AG08395 (cell line): ENCODE results near the gene LIPG.

Experiments used
- DNase-seq: peaks from one replicate; pipeline ENCODE4 v3.0.0; 2012; ENCODE audit warnings: mixed read lengths, low spot score

LIPG gene

DNA sequence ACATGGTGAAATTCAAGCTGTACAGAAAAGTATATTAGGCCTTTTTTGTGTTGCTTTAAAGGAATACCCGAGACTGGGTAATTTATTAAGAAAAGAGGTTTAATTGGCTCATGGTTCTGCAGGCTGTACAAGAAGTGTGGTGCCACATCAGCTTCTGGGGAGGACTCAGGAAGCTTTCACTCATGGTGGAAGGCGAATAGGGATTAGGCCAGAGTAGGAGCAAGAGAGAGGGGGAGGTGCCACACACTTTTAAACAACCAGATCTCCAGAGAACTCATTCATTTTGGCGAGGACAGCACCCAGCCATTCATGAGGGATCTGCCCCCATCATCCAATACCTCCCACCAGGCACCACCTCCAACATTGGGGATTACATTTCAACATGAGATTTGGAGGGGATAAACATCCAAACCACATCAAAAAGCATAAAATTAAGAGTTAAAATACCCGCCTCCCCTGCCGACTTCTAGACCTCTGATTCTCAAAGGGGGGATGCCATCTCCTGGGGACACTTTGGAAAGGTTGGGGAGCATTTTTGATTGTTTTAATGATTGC, 15.1 kb upstream of the LIPG start:
- no peak for DNase-seq

DNA sequence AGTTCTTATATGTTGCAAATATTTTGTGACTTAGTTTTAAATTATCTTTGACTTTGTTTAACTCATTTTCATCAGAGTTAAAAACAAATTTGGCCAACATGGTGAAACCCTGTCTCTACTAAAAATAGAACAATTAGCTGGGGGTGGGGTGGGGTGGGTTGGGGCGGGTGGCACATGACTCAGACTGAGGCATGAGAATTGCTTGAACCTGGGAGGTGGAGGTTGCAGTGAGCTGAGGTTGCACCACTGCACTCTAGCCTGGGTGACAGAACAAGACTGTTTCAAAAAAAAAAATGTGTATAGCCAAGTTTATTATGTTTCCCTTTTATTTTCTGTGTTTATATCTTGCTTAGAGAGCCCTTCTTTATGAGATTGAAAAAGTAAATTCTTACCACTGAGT, 14.2 kb upstream of the LIPG start:
- DNase-seq, result no peak

DNA sequence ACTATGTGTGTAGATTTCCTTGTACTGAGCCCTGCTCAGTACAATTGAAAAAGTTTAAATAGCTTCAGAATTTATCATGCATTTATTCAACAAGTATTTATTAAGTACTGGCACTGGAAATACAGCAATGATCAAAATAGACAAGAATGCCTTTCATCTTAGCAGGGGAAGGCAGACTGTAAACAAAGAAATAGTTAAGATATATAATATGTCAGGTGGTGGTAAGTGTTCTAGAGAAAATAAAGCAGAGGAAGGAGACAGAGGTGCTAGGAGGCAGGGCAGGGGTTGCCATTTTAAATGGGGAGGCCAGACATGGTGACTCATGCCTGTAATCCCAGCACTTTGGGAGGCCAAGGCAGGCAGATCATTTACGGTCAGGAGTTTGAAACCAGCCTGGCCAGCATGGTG, 13.6 kb upstream of the LIPG start:
- DNase-seq, result no peak

DNA sequence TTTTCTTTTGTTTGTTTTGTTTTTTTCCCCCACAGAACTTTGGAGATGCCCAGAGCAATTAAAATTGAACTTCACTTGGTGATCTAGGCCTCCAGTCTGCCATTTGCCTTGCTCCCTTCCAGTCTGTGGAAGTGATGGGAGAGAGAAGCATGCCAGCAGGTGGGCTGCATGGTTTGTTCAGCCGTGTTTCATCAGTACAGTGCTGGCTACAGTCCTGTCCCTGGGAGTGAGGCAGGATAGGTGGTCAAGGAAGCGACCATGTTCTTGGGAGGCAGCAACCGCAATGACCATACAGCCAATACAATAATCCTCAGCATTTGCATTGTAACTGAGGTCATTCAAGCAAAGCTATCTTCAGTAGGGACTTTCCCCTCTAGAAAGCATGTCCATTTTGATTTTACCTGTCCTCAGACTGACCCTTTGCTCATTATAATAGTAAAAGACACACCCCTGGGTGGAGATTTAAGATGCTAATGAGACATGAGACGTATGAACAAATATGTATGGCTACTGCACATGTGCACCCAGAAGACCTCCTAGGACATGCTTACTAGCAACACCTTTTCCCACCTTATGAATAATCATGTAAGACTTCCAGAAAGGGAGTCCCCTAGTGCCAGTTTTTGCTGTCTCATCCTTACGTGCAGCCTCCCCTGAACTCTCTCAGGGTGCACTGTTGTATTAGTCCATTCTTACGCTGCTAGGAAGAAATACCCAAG, 11.1 kb upstream of the LIPG start:
- no peak for DNase-seq

DNA sequence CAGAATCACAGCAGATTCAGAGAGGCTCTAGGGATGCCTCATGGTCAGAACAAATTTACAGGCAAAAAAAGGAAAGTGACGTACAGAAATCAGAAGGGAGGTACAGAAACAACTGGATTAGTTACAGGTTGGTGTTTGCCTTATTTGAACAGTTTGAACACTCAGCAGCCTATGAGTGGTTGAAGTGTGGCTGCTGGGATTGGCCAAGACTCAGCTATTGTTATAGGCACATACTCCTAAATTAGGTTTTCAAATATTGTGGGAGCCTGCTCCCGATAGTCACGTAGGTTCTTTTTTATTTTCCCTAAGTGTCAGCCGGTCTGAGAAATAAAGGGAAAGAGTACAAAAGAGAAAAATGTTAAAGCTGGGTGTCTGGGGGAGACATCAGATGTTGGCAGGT, 8.9 kb upstream of the LIPG start:
- DNase-seq, result no peak

DNA sequence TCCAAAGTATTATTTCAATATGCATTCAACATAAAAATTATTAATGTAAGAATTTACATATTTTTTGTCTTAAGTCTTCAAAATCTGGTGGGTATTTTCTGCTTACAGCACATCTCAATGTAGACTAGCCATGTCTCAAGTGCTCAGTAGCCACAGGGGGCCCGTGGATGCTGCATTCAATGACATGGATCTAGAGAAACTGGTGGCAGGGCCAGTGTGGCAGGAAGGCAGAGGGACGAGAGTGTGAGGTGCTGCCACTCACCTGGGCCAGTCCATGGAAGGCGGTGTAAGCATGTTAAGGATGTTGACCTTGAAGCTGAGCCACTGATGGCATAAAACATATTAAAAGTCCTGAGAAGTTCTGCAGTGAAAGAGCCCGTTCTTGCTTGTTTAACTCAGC, 6.2 kb upstream of the LIPG start:
- DNase-seq, result no peak

DNA sequence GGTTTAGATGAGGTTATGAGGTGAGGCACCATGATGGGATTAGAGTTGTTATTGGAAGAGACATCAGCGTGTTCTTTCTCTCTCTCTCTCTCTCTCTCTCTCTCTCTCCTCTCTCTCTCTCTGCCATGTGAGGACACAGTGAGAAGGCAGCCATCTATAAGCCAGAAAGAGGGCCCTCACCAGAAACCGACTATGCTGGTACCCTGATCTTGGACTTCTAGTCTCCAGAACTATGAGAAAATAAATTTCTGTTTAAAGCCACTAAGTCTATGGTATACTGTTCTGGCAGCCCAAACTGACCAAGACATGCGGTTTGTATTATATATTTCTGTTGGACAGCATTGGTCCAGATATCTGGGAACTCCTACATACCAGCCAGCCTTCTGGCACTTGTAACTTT, 3.5 kb upstream of the LIPG start:
- DNase-seq, result no peak

DNA sequence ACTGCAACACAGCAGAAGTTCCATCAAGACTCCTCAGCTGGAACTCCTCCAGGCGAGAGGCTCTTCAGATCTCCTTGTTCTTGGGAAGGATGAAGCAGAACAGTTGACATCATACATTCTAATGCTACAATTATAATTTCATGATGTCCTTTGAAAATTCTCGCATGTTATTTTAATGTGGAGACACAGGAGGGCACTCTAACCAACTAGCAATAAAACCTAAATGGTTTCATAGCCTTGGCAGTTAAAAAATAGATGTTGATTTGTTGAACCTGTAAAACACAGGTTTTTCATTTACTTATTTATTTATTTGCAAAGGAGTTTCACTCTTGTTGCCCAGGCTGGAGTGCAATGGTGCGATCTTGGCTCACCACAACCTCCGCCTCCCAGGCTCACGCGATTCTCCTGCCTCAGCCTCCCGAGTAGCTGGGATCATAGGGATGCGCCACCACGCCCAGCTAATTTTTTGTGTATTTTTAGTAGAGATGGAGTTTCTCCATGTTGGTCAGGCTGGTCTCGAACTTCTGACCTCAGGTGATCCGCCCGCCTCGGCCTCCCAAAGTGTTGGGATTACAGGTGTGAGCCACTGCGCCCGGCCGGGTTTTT, 2.4 kb upstream of the LIPG start:
- peak; percentile 71 for DNase-seq

DNA sequence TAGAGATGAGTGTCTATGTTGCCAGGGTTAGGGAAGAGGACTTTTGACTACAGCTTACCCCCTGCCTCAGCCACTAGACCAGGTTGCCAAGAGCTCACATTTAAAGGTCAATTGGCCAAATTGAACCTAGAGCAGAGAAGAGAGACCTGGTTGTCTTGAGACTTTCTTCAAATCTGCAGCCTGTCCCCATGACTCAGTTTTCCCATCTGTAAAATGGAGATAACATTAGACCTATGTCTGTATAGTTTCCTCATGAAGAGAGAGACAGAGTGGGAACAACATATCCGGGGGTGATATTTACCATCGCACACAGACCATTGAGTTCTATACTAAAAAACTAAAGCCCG, 1.6 kb upstream of the LIPG start:
- no peak for DNase-seq

DNA sequence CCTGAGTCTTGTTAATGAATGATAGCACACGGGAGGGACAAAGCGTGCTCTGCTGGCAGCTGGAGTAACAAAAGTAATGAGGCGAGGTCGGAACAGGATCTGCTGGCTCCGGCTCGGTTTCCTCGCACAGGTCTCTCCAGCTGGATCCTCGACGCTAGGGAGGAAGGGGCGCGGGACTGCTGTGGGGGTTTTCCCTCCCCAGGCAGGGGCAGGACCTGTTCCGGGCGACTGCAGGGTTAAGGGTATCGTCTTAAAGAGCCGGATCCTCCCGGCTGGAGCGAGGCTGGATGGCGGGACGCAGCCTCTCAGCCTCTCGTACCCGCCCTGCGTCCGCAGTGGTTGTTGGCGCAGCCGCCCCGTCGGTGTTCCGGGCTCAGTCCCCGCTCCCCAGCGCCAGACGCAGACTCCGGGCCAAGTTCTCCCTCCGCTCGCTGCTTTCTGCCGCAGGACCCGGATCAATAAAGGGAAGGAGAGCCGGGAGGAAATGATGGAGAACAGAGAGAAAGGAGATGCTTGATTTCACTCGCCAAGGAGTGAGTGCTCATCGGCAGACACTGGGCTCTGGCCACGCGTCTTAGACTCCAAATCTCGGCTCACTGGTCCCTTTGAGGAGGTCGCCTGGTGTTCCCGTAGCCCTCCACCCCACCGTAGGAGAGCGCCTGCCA, 1.1 kb upstream of the LIPG start:
- no peak for DNase-seq

DNA sequence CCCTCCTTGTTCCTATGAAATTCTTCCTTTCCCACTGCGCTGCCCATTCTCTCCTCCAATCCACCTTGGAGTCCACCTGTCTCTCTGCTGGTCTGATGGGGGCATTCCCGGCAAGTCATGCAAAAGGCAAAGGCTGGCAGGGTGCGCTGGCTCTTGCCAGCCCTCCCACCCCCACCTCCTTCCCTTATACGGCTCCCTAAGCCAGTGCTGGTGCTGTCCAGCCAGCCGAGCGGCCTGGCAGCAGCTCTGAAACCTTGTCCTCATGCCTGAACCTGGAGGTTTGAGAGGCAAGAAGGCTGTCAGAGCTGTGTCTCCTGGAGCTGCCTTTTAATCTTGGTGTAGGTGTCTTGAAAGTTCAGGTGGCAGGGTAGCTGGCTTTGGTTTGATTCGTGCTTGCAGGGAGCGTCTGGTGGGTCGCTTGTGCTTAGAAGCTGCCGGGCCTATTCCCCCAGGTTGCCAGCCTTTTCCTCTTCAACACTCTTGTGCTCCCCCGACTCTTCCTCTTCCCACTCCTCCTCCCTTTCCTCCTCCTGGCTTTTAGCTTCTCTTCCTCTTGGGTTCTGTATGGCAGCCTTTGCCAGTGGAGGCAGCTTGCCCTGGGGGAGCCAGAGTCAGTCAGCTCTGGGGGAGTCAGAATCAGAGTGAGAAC, 748 bp downstream of the LIPG start:
- no peak for DNase-seq

DNA sequence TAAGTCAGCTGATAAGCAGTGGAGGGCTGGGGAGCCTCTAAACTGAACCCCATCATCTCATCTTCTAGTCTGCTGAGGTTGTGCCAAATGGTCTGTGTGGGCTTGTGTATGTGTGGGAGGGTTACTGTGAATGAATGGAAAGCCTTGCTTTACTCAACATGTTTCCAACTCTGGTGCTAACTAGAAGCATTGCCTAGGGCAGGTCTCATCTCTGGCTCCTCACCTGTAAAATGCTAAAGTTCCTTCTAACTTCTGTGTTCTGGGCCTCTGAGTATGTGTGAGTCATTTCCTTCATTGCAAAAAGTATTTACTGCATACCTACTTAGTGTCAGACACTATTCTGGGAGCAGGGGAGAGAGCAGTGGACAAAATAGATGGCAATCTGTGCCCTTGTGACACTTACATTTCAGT, 1.3 kb downstream of the LIPG start:
- DNase-seq, result no peak

DNA sequence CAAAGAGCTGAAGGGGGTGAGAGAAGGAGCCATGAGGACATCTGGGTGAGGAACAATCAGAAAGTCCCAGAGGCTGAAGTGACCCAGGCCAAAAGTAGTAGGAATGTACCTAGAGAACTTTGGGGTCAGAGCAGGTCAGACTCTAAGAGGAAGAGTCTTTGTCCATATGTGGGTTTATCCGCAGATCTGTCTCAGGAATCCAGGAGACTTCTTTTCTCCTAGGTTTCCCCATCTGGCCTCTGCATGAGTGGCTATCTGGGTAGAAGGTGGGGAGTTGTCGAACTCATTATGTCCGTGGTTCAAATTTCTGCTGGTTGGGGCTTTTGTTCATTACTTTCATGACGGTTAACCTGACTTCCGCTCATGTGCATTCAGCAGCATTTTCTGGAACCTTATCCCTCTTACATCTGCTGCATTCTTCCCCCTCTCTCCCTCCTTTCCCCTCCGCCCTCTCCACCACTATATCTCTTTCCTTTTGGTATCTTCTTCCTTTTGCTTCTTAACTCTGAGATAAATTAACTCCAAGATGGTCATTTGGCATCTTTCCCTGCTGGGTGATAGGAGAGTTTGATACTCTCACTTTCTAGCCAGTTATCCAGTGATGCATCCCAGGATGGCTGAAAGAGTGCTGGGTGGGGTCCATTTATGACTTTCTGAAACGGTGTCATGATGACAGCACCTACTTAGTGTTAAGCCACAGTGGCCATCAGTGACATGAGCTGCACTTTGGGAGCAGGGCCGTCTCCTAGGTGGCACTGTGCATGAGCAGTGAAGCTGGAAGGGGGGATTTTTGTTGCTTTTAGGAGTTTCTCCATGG, 2.1 kb downstream of the LIPG start:
- DNase-seq, result no peak

DNA sequence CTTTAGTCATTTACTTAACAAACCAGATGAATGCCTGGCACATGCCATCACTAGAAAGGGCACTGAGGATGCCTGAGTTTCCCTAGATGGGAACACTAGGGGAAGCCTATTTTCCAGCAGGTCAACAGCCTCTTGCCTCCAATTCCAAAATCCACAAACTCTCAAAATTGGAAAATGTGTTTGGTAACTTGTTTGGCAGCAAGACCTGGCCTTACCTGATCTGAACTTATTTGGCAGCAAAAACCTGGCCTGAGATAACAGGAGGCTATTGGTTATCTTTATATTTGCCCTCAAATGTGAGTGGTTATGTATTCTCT, 2.6 kb downstream of the LIPG start:
- DNase-seq, result no peak

DNA sequence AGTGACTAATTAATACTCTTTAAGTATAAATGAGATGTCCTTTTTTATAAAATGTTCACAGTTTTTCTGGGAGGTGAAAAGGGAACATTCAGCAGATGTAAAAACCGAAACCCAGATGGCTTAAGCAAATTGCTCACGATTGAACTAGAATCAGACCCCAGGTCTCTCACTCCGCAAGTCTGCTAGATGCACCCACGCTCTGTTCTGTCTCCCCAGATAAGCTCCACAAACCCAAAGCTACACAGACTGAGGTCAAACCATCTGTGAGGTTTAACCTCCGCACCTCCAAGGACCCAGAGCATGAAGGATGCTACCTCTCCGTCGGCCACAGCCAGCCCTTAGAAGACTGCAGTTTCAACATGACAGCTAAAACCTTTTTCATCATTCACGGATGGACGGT, 3.2 kb downstream of the LIPG start:
- no peak for DNase-seq

DNA sequence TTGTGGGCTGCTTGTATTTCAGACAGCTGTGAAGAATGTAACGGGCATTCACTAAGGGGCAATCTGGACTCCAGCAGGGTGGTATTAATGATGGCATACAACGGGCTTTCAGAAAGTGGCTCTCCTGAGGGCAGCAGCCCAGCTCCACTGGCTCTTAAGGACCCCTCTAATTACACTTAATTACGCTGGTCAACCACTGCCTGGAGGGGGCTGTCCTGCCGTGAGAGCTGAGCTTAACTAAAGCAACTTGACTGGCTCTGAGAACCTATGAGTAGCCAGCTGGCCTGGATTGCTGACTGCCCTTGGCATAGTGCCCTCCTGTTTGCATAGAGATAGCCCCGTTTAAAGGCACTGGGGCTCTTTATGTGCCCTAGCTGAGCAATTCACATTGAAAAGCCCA, 3.8 kb downstream of the LIPG start:
- DNase-seq, result no peak

DNA sequence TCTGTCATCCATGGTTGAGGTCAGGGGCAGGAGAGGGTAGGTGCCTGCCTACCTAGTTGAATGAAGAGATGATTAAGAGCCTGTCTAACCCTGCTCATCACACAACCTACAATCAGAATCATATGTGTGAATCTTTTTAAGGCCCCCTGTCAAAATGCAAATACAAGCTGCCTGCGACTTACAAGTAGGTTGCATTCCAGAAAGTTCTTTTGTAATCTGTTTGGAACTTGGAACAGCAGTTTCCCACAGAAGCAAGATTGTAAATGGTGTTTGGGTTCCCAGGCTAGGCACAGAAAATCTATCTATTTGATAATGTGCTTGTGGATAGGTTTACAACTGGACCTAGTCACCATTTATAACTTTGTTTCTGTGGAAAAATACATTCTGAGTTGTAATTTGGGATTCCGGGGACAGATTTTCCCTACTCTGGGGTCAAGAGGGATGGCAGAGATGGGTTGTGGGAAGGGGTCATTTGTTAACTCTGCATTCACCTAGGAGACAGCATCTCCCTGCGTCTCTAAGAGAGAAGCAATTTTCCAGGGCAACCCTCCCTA, 4.4 kb downstream of the LIPG start:
- DNase-seq, result no peak

DNA sequence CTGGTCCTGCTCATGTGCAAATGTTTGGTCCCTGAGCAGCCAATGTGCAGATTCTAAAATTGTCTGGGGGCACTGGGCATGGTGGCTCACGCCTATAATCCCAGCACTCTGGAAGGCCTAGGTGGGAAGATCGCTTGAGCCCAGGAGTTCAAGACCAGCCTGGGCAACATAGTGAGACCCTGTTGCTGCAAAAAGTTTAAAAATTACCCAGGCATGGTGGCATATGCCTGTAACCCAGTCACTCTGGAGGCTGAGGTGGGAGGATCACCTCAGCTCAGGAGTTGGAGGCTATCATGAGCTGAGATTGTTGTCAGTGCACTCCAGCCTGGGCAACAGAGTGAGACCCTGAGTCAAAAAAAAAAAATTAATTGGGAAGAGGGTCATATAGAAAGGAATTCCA, 5.1 kb downstream of the LIPG start:
- DNase-seq, result no peak

DNA sequence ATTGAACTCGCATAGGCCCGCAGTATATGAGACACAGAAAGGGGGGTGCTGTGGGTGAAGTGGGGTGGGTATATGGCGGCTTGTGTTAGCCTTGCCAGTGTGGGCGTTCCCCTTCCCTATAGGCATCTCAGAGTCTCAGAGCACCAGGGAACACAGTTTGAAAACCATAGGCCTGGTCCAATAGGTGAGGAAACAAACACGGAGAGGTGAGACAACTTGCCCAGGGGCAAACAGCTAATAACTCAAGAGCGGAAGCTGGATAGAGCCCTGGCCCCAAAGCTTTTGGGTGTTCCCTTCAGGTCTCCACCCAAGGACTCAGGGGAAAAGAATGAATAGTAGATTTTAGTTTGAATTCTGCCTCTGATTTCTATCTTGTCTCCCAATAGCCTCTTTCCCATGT, 7.9 kb downstream of the LIPG start:
- DNase-seq, result no peak

DNA sequence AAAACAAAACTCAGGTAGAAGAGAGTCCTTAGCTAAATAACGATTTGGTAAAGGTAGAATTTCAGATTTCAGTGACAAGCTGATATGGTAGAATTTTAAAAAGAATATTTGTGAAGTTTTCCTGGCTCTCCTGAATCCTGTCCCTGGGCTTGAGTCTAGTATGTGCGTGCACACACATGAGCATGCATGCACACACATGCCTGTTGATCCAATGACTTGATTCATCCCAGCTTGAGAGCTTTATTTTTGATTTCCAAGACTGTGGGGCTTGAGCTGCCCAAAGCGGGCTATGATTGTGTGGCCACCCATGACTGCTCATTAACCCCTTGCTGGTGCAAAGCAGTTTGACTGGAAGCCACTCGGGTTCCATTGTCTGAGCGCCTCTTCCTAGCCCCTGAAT, 9.0 kb downstream of the LIPG start:
- no peak for DNase-seq

DNA sequence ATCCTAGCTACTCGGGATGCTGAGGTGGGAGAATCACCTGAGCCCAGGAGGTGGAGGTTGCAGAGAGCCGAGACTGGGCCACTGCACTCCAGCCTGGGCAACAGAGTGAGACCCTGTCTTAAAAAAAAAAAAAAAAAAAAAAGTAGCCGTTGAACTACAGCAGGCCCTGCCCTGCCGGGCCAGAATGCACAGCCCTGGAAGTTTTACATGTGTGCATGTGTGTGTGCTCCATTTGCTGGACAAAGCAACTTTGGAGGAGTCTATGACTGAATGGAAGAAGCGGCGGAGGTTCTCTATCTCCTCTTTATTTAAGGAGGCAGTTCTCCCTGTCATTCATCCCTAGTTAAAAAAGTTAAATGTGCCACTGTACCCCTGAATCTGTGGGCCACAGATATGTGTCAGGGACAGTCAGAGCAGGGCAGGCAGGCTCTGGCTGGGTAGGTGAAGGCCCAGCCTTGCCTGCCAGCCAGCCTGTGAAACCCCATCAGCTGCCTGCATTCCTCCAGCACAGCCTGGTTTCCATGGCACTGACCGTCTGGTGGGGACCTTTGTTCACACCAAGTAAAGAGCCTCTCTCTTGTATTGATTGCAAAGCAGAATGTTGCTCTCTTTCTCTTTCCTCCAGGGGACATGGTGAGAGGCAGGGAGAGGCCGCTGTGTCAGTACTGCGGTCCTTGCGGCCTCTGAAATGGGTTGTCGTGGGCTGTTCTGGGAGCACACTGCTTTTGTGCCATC, 10.9 kb downstream of the LIPG start:
- no peak for DNase-seq
